Left renal pelvis (tissue), 4 donors: ENCODE measurements around the gene LFNG. TPM values are rescaled to one million over a fixed set of nuclear protein-coding genes. Genes with fewer than 3 reads are reported as not detected.

Source experiments
- DNase-seq, 4 donors: peaks; one replicate each; pipeline ENCODE4 v3.0.0-alpha.2; 2013; ENCODE audit warnings: low read depth in 4 of 4, low spot score in 3 of 4
- polyA plus RNA-seq, 4 donors: library from polyadenylated mRNA; unstranded; fragments of 120-200 nt; gene quantifications; one replicate each; pipeline ENCODE4 v1.2.1, GENCODE V29; 2013; ENCODE audit not compliant: insufficient read length in 4 of 4

LFNG gene
- polyA plus RNA-seq, 4 donors: 10.7 to 34.9 (median 28.1) TPM

DNA sequence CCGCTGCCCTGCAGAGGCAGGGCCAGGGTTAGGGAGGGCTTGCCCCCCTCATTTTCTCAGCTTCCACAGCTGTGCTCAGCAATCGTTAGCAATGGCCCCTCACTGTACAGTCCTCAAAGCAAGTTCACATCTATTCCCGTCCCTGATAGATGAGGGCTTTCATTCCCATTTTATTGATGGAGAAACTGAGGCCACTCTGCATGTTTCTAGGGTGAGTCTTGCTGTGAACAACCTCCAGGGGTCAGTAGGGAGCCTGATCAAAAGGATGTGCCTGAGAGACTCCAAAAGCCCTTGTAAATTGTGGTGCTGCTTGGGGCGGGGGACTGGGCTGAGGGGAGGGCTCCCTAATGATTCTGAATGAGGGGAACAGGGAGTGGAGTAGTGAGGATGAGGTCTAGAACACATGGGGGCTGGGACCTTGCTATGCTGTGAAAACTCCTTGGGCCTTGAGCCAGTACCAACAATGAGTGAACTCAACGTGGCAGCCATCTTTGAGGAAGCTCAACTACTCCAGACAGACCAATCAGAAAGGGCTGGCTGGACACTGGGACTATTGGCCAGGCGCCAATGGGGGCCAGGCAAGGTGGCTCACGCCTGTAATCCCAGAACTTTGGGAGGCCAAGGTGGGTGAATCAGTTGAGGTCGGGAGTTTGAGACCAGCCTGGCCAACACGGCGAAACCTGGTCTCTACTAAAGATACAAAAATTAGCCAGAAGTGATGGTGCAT lies 36.7 kb upstream of the LFNG start:
- no peak for DNase-seq

DNA sequence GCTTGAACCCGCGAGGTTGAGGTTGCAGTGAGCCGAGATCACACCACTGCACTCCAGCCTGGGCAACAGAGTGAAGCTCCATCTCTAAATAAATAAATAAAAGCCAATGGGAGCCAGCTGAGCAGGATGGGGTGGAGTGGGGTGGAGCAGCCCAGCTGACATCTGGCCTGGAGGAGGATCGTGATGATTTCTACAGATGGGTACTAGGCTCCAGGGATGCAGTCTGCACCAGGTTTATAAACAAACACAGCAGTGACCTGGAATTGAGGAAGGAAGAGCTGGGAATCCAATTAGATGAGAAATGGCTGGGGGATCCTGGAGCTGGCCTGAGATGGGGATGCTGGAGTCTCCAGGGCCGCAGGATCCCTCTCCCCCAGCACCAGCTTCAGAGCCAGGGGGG lies 36.1 kb upstream of the LFNG start:
- DNase-seq: no peak

- DNase-seq: no peak
Measured at GRCh38 chr7:2484868-2485267, 34.7 kb upstream of the LFNG start.

- no peak for DNase-seq
Measured at GRCh38 chr7:2487586-2488271, 31.8 kb upstream of the LFNG start.

- no peak for DNase-seq
Measured at GRCh38 chr7:2488272-2488645, 31.3 kb upstream of the LFNG start.

- DNase-seq: no peak
Measured at GRCh38 chr7:2488681-2489080, 30.9 kb upstream of the LFNG start.

- no peak for DNase-seq
Measured at GRCh38 chr7:2490181-2490651, 29.4 kb upstream of the LFNG start.

- DNase-seq: no peak
Measured at GRCh38 chr7:2492038-2492437, 27.5 kb upstream of the LFNG start.

- DNase-seq: no peak
Measured at GRCh38 chr7:2493205-2494164, 26.1 kb upstream of the LFNG start.

DNA sequence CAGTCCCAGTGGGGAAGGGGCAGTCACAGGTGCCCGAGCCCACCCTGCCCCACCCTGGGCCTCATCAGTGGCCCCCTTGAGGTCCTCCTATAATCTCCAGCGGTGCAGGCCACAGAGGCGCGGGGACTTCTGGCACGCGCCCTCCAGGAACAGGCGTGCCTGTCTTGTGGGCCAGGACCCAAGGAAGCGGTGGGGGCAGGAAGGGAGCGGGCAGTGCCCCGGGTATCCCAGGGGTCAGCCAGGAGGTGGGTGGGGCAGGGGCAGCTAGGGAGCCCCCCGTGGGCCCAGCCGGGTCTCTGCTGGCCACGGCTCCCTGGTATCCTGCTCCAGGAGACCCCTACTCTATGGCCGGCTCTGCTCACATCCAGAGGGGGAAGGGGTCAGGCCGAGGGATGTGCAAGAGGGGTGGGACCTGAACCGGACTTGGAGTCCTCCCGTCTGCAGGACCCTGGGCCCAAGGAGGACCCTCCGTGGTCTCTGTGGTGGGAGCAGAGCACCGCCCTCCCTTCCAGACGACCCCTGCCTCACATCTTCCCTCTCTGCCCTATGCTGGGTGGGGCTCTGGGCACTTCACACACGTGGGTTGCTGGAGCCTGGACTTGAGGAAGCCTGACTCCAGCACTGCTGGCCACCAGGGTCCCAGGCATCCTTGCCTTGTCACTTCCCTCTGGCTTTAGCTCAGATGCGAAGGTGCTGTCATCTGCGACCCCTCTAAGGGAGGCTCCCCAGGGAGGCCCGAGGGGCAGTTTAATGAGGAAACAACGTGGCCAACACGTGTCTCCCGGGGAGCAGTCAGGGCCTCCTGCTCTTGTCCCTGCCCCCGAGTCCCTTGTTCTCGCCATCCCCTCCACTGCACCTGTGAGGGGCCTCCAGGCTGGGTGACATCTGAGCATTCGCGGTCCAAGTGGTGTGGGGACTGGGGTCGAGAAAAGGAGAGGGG lies 25.1 kb upstream of the LFNG start:
- no peak for DNase-seq

GRCh38 chr7:2495418-2496299 lies 23.9 kb upstream of the LFNG start:
- DNase-seq: no peak

GRCh38 chr7:2496375-2496774 lies 23.2 kb upstream of the LFNG start:
- DNase-seq: no peak

DNA sequence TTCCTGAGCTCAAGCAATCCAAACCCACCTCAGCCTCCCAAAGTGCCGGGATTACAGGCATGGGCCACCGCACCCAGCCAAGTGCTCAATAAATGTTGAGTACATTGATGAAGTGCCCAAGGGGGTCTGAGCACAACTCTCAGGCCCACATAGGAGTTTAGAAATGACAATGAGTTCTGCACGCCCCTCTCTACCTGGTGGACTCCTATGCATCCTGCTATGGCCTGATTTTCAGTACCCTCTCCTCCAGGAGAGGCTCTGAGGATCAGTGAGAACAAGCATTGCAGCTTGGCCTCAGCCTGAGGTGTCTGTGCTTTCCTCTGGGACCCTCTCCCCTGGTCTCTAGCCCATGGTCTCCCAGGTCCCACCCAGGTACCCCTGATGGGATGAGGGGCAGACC lies 22.5 kb upstream of the LFNG start:
- no peak for DNase-seq

DNA sequence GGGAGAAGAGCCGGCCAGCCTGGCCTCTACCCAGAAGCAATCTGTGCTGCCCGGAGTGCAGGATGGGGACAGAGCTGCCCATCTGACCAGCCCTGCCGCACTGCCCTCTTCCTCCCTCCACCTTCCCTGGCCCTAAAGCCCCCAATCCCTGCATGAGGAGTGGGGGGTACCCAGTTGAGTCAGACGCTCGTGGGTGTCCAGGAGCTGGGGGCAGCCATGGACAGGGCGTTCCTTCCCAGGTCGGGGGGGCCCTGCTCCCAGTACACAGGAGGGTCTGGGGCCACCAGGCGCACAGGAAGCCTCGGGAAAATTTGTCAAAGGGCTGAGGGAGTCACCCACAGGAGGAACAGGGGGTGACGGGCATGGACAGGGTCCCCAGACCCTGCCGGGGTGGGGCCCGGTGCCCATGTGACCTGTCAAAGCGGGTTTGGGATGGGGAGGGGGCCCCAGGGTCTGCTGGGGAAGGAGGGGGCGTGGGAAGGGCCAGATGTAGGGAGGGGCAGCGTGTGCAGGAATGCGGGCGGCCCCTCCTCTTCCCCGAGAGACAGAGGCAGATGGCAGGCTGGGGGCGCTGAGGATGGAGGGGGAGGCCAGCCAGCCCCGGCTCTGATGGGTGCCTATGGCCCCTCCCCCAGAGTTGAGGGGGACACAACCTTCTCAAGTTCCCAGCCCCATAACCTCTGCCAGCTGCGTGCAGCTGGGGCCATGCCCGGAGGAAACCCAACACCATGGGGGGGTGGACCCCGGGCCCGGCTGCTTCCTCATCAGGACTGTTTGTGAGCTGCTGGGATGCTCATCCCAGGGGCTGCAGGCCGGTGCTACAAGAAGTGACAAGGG lies 21.9 kb upstream of the LFNG start:
- no peak for DNase-seq

GRCh38 chr7:2498708-2499107 lies 20.9 kb upstream of the LFNG start:
- DNase-seq: no peak

DNA sequence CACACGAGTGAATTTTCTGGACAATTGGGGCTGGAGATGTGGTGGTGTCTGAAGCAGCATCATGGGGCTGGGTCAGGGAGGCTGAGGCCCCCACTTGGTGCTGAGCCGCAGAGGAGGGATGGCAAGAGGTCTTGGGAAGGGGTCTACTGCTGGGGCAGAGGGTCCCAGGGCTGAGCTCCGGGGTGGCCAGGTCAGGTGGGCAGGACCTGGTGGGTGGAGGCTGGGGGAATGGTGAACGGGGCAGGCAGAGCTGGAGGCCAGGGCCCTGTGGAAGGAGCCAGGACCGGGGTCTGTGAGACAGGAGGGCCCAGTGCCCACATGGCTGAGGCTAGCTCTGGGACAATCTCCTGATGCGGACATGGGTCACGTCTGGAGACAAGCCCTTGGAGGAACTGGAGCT lies 20.4 kb upstream of the LFNG start:
- DNase-seq: no peak

GRCh38 chr7:2499719-2500430 lies 19.7 kb upstream of the LFNG start:
- no peak for DNase-seq

- no peak for DNase-seq
Measured at GRCh38 chr7:2500701-2501100, 18.9 kb upstream of the LFNG start.
